GM21723 (cell line): ENCODE measurements around the gene COL6A1.
"Not testable (repeated sequence)": the region's sequence is repeated elsewhere in the genome, so short reads cannot be mapped to it uniquely, and the experiment has no call there.

Source experiments
- ATAC-seq: cut with Tn5 transposase; IDR thresholded peaks from one replicate; pipeline ENCODE4 v1.9.1; 2021; ENCODE audit warnings: mild to moderate bottlenecking, moderate library complexity; ENCODE audit not compliant: unreplicated experiment

Gene COL6A1

DNA sequence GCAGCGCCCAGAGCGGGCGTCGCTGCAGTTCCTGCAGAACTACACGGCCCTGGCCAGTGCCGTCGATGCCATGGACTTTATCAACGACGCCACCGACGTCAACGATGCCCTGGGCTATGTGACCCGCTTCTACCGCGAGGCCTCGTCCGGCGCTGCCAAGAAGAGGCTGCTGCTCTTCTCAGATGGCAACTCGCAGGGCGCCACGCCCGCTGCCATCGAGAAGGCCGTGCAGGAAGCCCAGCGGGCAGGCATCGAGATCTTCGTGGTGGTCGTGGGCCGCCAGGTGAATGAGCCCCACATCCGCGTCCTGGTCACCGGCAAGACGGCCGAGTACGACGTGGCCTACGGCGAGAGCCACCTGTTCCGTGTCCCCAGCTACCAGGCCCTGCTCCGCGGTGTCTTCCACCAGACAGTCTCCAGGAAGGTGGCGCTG is 22.0 kb downstream of the COL6A1 start:
- ATAC-seq = no peak

GRCh38 chr21:46004168-46004861 is 22.7 kb downstream of the COL6A1 start:
- ATAC-seq = no peak

GRCh38 chr21:46005081-46005480 is 23.5 kb downstream of the COL6A1 start:
- ATAC-seq = no peak

- no peak for ATAC-seq
These were observed 23.9 kb downstream of the COL6A1 start for GRCh38 chr21:46005481-46005881.

DNA sequence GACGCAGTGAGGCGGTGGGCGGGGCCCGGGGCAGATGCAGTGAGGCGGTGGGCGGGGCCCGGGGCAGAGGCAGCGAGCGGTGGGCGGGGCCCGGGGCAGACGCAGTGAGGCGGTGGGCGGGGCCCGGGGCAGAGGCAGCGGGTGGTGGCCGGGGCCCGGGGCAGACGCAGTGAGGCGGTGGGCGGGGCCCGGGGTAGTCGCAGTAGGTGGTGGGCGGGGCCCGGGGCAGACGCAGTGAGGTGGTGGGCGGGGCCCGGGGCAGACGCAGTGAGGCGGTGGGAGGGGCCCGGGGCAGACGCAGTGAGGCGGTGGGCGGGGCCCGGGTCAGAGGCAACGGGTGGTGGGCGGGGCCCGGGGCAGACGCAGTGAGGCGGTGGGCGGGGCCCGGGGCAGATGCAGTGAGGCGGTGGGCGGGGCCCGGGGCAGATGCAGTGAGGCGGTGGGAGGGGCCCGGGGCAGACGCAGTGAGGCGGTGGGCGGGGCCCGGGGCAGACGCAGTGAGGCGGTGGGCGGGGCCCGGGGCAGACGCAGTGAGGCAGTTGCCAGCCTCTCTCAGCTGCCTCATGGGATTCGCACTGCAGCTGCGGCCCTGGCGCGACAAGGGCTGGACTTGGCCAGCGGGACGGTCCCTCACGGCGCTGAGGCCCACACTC is 24.4 kb downstream of the COL6A1 start:
- ATAC-seq = not testable (repeated sequence)

DNA sequence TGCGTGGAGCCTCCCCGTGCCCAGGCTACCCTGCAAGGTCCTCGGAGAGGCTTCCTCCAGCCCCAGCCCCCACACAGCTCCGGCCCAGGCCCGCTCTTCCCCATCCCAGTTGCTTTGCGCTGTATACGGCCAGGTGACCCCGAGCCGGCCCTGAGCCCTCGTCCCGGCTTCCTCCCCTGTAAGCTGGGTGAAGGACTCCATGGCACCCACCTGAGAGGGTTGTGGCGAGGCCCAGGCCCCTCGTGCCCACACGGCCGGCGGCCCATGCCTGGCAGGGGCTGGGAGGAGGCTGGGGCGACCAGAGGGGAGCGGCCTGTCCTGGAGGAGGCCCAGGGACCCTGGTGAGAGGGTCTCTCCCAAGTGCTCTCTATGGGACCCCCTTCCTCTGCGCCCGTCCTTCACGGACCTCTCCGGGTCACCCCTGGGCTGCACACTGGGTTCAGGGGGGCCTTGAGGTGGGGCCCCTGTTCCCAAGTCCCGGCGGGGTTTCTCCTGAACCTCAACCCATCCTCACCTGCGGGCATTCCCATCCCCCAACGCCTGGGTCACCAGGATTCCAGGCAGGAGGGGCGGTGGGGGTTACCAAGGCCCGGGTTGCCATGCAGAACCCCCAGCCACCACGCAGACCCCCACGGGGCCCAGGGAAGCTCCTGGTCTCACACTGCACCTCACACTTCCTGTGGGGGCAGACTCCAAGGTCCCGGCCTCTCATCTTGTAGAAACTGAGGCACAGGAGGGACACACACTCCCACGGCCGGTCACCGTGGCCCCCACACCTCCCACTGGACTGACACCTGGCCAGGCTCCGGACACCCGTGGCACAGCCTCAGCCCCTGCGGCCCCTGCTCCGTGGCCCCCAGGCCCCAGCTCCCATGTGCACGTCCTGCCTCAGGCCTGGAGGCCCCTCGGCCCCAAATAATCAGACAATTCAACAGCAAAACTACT is 25.2 kb downstream of the COL6A1 start:
- no peak for ATAC-seq

- ATAC-seq = no peak
These were observed 25.9 kb downstream of the COL6A1 start for GRCh38 chr21:46007492-46007868.

GRCh38 chr21:46008893-46009621 is 27.5 kb downstream of the COL6A1 start:
- ATAC-seq = no peak

- no peak for ATAC-seq
These were observed 28.6 kb downstream of the COL6A1 start for GRCh38 chr21:46009951-46010705.

DNA sequence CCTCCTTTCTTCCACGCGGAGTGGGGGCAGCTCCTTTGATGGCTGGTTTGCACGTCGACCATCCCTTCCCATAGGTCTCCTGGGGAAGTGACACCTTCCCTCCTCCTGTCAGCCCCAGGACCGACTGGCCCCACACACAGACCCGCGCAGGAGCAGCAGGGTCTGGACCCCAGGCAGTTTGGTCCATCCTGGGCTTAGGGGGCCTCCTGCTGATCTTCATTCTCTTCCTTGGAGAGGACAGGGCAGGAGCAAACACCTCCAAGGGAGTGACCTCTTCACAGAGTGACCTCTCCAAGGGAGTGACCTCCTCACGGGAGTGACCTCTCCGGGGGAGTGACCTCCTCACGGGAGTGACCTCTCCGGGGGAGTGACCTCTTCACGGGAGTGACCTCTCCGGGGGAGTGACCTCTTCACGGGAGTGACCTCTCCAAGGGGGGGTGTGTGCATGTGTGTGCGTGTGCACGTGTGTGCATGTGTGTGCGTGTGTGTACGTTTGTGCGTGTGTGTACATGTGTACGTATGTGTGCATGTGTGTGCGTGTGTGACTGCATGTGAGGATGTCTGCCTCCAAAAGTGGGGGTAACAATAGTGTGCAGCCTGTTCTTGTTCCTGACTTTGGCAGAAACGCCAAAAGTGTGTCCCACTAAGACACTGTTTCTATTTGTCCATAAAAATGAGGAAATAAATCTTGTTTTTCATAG is 29.8 kb downstream of the COL6A1 start:
- no peak for ATAC-seq

DNA sequence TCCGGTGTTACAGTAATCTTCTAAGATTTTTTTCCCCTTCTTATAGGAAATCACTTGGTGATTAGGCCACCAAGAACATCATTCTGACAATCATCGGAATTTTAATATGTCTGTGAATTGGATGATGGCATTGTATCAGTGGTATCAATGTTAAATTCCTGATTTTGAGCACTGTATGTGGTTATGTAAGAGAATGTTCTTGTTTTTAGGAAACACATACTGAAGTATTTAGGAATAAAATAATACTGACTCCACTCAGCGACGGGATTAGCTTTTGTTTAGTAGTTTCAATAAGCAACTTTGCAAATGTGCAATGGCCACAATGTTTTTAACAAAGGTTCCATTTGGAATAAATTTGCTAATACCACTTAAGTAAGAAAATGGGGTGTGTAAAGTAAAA is 30.6 kb downstream of the COL6A1 start:
- ATAC-seq = no peak

DNA sequence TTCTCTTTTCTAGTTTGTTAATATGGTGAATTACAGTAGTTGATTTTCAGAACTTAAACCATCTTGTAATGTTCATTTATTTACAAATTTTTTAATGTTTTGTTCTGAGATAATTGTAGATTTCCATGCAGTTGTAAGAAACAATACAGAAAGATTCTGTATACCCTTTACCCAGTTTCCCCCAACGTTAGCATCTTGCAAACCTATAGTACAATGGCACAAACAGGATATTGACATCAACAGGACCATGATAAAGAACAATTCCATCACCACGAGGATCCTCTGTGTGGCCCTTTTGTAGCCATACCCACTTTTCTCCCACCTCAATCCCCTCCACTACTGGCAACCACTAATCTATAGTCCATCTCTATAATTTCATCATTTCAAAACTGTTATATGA is 33.3 kb downstream of the COL6A1 start:
- no peak for ATAC-seq

DNA sequence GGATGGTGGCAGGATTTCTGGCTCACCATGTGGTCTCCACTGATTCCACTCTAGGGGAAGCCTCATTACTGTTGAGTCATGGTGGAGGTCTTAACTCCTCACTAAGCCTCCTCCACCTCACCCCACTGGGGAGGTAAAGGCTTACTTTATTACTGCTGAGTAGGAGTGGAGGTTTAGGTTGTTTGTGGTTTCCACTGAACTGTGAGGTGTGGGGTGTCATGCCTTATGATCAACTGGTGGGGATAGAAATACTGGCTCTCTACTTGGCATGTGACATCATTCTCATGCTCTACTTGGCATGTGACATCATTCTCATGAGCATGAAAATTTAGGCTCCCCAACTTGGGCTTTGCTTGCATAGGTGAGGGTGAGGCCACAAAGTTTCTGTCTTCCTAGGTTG is 35.6 kb downstream of the COL6A1 start:
- ATAC-seq = no peak

GRCh38 chr21:46017695-46018094 is 36.1 kb downstream of the COL6A1 start:
- no peak for ATAC-seq

DNA sequence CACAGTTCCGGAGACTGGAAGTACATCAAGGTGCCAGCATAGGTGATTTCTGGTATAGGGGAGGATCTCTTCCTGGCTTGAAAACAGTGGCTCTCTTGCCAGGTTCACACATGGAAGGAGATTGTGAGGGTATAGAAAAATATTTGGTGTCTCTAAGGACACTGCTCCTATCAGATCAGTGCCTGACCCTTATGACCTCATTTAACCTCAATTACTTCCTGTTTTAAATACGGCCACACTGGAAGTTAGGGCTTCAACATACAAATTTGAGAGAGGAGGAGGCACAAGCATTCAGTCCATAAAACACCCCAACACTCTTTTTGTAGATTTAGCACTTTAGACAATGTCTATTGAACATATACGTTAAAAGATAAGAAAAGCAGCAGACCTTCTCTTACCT is 37.0 kb downstream of the COL6A1 start:
- ATAC-seq = no peak

DNA sequence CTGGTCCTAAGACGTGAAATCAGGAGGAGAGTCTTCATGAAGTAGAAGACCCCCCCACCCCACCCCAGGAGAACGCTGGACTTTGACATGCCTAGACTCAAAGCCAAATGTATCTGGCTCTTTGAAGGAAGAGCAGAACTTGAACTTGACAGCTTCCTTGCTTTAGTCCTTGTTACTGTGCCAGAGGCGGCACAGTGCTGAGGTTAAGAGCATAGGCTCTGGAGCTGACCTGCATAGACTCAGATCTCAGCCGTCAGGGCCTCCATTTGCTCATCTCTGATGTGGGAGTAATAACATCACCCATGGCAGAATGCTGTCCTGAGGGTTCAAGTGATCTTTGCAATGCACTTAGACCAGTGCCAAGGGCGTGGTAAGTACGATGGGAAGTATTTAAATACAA is 39.0 kb downstream of the COL6A1 start:
- no peak for ATAC-seq

DNA sequence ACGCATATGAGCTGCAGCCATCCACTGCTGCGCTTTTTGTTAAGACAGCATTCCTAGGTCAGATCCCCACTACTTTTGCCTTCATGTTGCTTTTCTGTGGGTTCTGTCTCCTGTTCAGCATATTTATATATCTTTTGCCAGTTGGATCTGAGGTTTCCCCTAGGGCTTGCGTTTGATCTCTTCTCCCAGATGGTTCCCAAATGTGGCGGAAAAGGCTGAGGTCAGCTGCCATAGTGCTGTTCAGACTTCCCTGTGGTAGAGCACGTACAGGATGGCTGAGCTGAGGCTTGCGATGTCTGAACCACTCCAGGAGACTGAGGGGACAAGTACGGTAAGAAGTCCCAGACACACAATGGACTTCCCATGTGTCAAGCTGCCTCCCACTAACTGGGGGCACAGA is 39.8 kb downstream of the COL6A1 start:
- no peak for ATAC-seq

- no peak for ATAC-seq
These were observed 40.5 kb downstream of the COL6A1 start for GRCh38 chr21:46021978-46022544.
